ENCODE measurements around the gene PTPRR.

Gene PTPRR

DNA sequence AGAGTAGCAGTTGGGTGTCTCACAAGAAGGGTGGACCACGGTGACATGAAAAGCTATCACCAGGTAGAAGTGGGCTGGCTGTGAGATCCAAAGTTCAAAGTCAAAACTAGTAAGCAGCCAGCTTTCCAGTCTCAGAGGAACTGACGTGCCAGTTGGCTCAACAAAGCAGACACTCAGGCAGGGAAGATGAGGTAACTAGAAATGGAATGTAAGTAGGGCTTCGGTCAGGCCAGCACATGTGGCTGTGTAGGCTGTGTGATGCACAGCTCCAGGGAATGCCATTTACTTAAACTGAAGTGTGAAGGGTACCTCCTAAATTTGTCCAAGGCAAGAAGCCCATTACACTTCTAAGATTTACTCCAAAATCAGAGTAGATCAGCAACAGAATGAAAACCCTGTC lies 43.6 kb downstream of the PTPRR start:
- no peaks in the 10 kb centered on the region for H3K4me1 ChIP-seq (ENCODE audit: insufficient read depth, low read length, poor library complexity, severe bottlenecking)
- TF ChIP-seq, protein P1, sequence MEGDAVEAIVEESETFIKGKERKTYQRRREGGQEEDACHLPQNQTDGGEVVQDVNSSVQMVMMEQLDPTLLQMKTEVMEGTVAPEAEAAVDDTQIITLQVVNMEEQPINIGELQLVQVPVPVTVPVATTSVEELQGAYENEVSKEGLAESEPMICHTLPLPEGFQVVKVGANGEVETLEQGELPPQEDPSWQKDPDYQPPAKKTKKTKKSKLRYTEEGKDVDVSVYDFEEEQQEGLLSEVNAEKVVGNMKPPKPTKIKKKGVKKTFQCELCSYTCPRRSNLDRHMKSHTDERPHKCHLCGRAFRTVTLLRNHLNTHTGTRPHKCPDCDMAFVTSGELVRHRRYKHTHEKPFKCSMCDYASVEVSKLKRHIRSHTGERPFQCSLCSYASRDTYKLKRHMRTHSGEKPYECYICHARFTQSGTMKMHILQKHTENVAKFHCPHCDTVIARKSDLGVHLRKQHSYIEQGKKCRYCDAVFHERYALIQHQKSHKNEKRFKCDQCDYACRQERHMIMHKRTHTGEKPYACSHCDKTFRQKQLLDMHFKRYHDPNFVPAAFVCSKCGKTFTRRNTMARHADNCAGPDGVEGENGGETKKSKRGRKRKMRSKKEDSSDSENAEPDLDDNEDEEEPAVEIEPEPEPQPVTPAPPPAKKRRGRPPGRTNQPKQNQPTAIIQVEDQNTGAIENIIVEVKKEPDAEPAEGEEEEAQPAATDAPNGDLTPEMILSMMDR (conservative IDR thresholded peaks at IDR 0.05; ENCODE audit: low read length): no peak
- TF ChIP-seq EZH2phosphoT487 (IDR thresholded peaks at IDR 0.05; ENCODE audit: borderline replicate concordance): no peak
- H3K9me2 ChIP-seq (replicated peaks; ENCODE audit: low read depth, low read length): no peaks in the 10 kb centered on the region
- H3K27me3 ChIP-seq (ENCODE audit: insufficient read depth, low read length, poor library complexity, severe bottlenecking): no peaks in the 10 kb centered on the region
- no peaks in the 10 kb centered on the region for H3K9me3 ChIP-seq (ENCODE audit: insufficient read depth, low read depth, low read length)
- H4K20me1 ChIP-seq (ENCODE audit: insufficient read depth, low read length, poor library complexity, severe bottlenecking): no peaks in the 10 kb centered on the region
- no peak overlapping the region for H3K4me3 ChIP-seq (ENCODE audit: low read length, poor library complexity, severe bottlenecking)
- no peaks in the 10 kb centered on the region for H3K36me3 ChIP-seq (ENCODE audit: insufficient read depth, low read length)
- H3K4me2 ChIP-seq (ENCODE audit: low read depth, low read length, poor library complexity, severe bottlenecking): no peak overlapping the region
- H3K9ac ChIP-seq (ENCODE audit: low read depth, low read length, poor library complexity, severe bottlenecking): no peak overlapping the region
- no peaks in the 10 kb centered on the region for H3F3A ChIP-seq (ENCODE audit: low read depth)
- H3K79me2 ChIP-seq (ENCODE audit: insufficient read depth, low read length): no peaks in the 10 kb centered on the region
- H2AFZ ChIP-seq (ENCODE audit: low read length): no peak overlapping the region

DNA sequence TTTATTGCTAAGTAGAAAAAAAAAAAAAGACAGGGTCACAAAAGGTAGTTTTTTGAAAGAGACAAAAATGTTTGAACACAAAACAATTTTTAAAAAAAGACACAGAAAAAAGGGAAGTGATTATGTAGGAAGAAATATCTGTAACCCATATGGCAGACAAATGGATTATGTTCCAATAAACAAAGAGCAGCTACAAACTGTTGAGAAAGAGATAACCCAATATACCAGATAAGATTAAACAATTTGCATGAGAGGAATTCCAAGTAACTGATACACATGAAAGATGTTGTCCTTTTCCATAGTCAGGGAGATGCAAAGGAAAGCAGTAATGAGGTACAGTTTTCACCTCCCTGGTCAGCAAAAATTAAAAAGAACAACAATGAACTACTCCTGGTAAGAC lies 44.9 kb downstream of the PTPRR start:
- Histone ChIP-seq H3K4me1 (ENCODE audit: insufficient read depth, low read length, poor library complexity, severe bottlenecking) (no peaks in the 10 kb centered on the region), H3K27me3 (ENCODE audit: insufficient read depth, low read length, poor library complexity, severe bottlenecking) (no peaks in the 10 kb centered on the region), H3K4me3 (ENCODE audit: low read length, poor library complexity, severe bottlenecking) (no peak overlapping the region), H3K9ac (ENCODE audit: low read depth, low read length, poor library complexity, severe bottlenecking) (no peak overlapping the region), H3K9me3 (ENCODE audit: insufficient read depth, low read depth, low read length) (no peaks in the 10 kb centered on the region), H3K36me3 (ENCODE audit: insufficient read depth, low read length) (no peaks in the 10 kb centered on the region), H2AFZ (ENCODE audit: low read length) (no peak overlapping the region), H3F3A (ENCODE audit: low read depth) (no peaks in the 10 kb centered on the region), H4K20me1 (ENCODE audit: insufficient read depth, low read length, poor library complexity, severe bottlenecking) (no peaks in the 10 kb centered on the region), H3K4me2 (ENCODE audit: low read depth, low read length, poor library complexity, severe bottlenecking) (no peak overlapping the region), H3K9me2 (replicated peaks; ENCODE audit: low read depth, low read length) (no peaks in the 10 kb centered on the region), H3K79me2 (ENCODE audit: insufficient read depth, low read length) (no peaks in the 10 kb centered on the region)
- no peak for TF ChIP-seq EZH2phosphoT487 (IDR thresholded peaks at IDR 0.05; ENCODE audit: borderline replicate concordance)
- TF ChIP-seq, protein P1 (conservative IDR thresholded peaks at IDR 0.05; ENCODE audit: low read length): no peak

DNA sequence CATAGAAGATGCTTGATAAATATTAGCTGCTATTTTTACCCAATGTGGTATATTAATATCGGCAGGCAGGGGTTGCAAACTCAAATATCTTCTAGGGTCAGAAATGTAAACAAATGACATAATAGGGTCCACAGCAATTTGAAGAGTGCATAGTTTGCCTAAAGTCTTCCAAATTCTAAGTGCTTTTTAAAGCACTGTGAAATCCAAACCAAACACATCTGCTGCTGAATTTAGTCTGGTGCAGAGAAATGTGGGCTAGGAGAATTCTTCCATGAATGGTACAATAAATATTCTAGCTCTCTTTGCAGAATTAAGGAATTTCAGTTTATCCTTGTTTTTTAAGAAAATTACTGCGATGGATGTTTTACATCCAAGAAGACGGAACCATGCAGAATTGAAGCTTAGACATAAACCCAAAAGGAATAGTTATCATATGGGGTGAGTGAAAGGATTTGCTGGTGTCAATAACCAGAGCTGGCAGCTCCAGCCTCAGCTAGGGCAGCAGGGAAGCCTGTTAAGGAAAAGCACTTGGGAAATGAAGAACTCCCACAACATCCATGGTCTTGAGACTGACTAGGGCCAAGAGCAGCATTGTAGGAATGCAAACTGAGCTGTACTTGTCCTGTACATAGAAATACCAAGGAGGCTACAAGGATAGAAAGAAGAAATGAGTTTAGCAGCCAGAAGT lies 65.5 kb downstream of the PTPRR start:
- H3K9ac ChIP-seq (ENCODE audit: low read depth, low read length, poor library complexity, severe bottlenecking): no peak overlapping the region
- H3K27me3 ChIP-seq (ENCODE audit: insufficient read depth, low read length, poor library complexity, severe bottlenecking): no peaks in the 10 kb centered on the region
- H3K36me3 ChIP-seq (ENCODE audit: insufficient read depth, low read length): no peaks in the 10 kb centered on the region
- H3K4me3 ChIP-seq (ENCODE audit: low read length, poor library complexity, severe bottlenecking): no peak overlapping the region
- no peaks in the 10 kb centered on the region for H3K4me1 ChIP-seq (ENCODE audit: insufficient read depth, low read length, poor library complexity, severe bottlenecking)
- H3K79me2 ChIP-seq (ENCODE audit: insufficient read depth, low read length): no peaks in the 10 kb centered on the region
- H4K20me1 ChIP-seq (ENCODE audit: insufficient read depth, low read length, poor library complexity, severe bottlenecking): no peaks in the 10 kb centered on the region
- TF ChIP-seq EZH2phosphoT487 (IDR thresholded peaks at IDR 0.05; ENCODE audit: borderline replicate concordance): no peak
- TF ChIP-seq, protein P1 (conservative IDR thresholded peaks at IDR 0.05; ENCODE audit: low read length): no peak
- no peak overlapping the region for H3K4me2 ChIP-seq (ENCODE audit: low read depth, low read length, poor library complexity, severe bottlenecking)
- no peaks in the 10 kb centered on the region for H3K9me3 ChIP-seq (ENCODE audit: insufficient read depth, low read depth, low read length)
- no peaks in the 10 kb centered on the region for H3K9me2 ChIP-seq (replicated peaks; ENCODE audit: low read depth, low read length)
- no peaks in the 10 kb centered on the region for H3F3A ChIP-seq (ENCODE audit: low read depth)
- no peak overlapping the region for H2AFZ ChIP-seq (ENCODE audit: low read length)

Measured in Loucy (cell line).